Hippocampal formation (tissue), 2 donors: Measurements from ENCODE around the gene PTPN20.

ENCODE experiments used
- DNase-seq, 2 donors: peaks; one replicate each; lab custom pipeline; 2025; lab: John Stamatoyannopoulos, UW

Gene PTPN20

DNA sequence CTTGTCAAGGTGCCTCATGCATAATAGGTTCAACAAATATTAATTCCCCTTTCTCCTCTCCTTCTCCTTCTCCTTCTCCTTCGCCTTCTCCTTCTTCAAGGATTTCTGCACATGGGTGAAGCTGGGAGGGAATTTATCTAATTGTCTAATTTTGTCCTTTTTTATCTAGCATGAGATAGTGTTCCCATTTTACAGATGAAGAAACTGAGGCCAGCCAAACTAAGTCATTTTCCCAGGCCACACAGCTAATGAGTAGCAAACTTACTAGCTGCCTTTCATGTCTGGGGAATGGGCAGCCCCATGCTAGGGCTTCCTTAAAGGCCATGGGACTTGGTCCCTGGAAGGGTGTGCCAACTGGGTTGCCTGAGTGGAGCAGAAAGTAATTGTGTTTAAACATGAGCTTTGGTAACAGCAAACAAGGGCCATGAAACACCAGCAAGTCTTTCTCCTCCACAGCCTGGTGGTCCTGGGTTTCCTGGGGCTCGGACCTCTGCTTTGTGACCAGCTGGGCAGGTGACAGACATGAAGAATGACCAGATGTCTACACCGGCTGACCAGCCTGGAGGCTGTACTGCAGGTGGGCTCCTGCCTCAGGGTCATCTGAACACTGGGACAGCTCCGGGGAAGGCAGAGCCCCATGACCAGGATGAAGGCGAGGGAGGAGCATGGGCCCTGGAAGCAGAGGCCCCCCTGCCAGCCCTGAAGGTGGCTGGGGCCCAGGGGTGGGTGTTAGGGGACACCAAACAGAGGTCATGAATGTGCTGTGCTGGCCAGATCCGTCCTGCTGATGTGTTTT is 138.0 kb downstream of the PTPN20 start:
- no peak for DNase-seq

DNA sequence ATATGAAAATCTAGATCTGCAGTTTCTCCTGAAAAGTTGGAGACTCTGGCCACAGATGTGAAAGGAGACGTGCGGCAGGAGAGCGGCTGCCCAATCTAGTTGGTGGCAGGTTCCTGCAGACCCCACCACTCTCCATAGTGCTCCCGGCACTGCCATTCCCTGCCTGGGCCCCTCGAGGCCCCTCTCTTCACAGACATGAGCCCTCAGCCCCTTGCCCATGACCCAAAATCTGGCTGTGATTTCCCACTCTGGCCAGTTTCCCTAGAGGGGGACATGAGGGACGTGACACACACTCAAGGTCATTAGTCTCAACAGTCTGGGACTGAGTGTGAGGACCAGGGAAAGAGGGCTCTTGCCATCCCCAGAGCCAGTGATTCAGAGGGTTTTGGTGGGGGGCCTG is 138.7 kb downstream of the PTPN20 start:
- DNase-seq, result no peak

DNA sequence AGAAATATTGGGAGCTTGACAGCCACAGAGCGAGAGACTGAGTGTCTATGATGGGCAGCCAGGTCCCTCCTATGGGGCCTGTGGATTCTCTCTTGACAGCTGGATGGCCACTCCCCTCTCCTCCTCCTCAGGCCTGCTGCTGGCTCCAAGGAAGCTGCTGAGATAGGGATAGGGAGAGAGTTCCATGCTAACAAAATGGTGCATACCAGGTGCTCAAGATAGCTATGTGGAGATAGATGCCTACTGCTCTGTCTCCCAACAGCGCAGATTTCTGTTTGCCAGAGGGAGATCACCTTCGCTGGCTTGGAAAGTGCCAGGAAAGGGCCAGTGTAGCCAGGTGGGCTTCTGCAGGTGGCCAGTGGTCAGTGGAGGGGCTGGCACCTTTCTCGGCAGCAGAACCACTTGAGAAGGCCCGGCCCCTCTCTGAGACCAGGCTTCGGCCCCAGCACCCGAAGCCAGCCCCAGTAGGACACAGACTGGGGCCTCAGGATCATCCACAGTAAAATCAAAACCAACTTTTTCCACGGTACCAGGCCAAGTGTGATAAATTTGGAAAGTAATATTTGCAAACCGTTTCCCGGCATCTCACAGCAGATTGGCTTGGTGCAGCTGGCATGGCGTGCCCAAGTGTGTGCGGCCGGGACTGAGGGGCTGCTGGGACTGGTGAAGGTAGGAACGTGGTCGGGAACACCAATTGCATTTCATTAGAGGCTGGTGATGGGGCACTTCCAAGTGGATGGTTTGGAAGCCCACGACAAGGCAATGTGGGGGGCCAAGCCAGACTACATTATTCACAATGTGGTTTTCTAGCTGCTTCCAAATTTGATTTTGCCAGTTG is 139.6 kb downstream of the PTPN20 start:
- no peak for DNase-seq

DNA sequence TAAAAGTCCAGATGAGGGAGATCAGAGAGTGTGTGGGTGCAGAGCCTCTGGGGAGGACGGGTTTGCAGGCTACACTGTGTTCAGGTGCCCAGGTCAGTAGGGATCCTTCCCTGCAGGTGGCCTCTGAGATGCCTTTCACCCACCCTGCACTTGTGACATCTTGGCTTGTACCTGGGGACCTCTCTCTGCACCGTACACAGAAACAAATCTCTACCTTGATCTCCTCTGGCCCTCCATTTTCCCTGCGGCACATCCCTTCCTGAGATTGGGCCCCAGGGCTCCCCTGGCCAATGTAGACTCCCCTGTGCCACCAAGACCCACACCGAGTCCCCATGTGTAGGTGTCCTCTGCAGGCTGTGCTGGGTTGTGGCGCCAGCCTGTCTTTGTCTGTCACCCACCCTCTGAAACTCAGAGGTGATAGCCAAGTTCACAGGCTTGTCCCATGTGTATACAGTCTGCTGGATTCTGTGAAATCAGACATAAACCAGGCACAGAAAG is 140.6 kb downstream of the PTPN20 start:
- no peak for DNase-seq
